Activated B cell treated with CpG ODN at 0.5 μM for 24 hours (primary cell): ENCODE data around the gene TRERF1. TPM values are rescaled to one million over a fixed set of nuclear protein-coding genes. Genes with fewer than 3 reads are reported as not detected.
A peak's percentile ranks its signal among the peaks of the same experiment; 100 is the strongest.

Experiments
- ATAC-seq: fragments of 200-7000 bp; cut with Tn5 transposase; one replicate; pipeline ENCODE4 v1.10.0; 2021; ENCODE audit warnings: low read depth, mild to moderate bottlenecking, moderate library complexity
- CTCF ChIA-PET: fragments of 350-600 bp; sonication (Branson Sonifier 250); formaldehyde crosslinking; loops from one replicate; lab custom pipeline; 2021; ENCODE audit warnings: antibody characterized with exemption; lab: Charles Lee
- POLR2A ChIA-PET: fragments of 350-600 bp; sonication (Branson Sonifier 250); formaldehyde crosslinking; loops from one replicate; lab custom pipeline; 2021; ENCODE audit warnings: antibody characterized with exemption; lab: Charles Lee
- DNase-seq: peaks from one replicate; pipeline ENCODE4 v3.0.0; 2022
- H3K27ac Mint-ChIP-seq: one replicate; pipeline ENCODE4 v1.8.0; 2020; ENCODE audit warnings: mixed read lengths
- H3K27me3 Mint-ChIP-seq: one replicate; pipeline ENCODE4 v1.8.0; 2021; ENCODE audit warnings: mixed read lengths
- H3K36me3 Mint-ChIP-seq: one replicate; pipeline ENCODE4 v1.8.0; 2021; ENCODE audit warnings: low read depth, mixed read lengths
- H3K4me1 Mint-ChIP-seq: one replicate; pipeline ENCODE4 v1.8.0; 2021; ENCODE audit warnings: mixed read lengths
- H3K4me3 Mint-ChIP-seq: one replicate; pipeline ENCODE4 v1.8.0; 2020; ENCODE audit warnings: mild to moderate bottlenecking, mixed read lengths
- H3K9me3 Mint-ChIP-seq: one replicate; pipeline ENCODE4 v1.8.0; 2020; ENCODE audit warnings: mixed read lengths
- CTCF ChIP-seq: fragments of 200-600 bp; IDR thresholded peaks from one replicate; pipeline ENCODE4 v1.8.0; 2022; ENCODE audit warnings: antibody characterized with exemption, mild to moderate bottlenecking
- intact Hi-C: fragments of 100-400 bp; cut with micrococcal nuclease; formaldehyde crosslinking; loops from one replicate; pipeline ENCODE4 v1.15.1; 2024
- total RNA-seq: library from RNA; stranded (reverse); gene quantifications from 2 replicates; pipeline ENCODE4 v1.2.3, GENCODE V29; 2022

The TRERF1 gene
- total RNA-seq, 1 donor from 2014 or later = 4.1 TPM

- Mint-ChIP-seq H3K27me3 (no peaks in the 10 kb centered on the region), H3K9me3 (no peaks in the 10 kb centered on the region), H3K4me3 (no peak overlapping the region), H3K27ac (no peak overlapping the region), H3K4me1 (peaks cover 11% of the 10 kb centered on the region), H3K36me3 (no peaks in the 10 kb centered on the region)
- ChIA-PET CTCF (interaction anchor here (0.6 to 0.8 kb wide), 2 partner anchors 10 to 12 kb away, joined by 3 to 4 read pairs; no protein-coding TSS in a partner anchor), POLR2A (interaction anchor here (1.2 kb wide), 1 partner anchor 9 kb away, joined by 3 read pairs; the partner anchor contains the start of gene MRPS10)
- intact Hi-C loops = no loop called here
- ATAC-seq (no peak), DNase-seq (no peak)
- no peak for TF ChIP-seq CTCF
Observed at GRCh38 chr6:42226645-42227143, 225.0 kb downstream of the TRERF1 start.

GRCh38 chr6:42226161-42226611 lies 225.5 kb downstream of the TRERF1 start:
- H3K4me1 Mint-ChIP-seq = peaks cover 11% of the 10 kb centered on the region
- CTCF ChIA-PET = interaction anchor here (1.4 kb wide), 1 partner anchor 11 kb away, joined by 4 read pairs; no protein-coding TSS in a partner anchor
- no peaks in the 10 kb centered on the region for H3K36me3 Mint-ChIP-seq
- H3K27ac Mint-ChIP-seq = no peak overlapping the region
- TF ChIP-seq CTCF = no peak
- DNase-seq (no peak), ATAC-seq (no peak)
- intact Hi-C loops = no loop called here
- POLR2A ChIA-PET = no interaction called here
- H3K27me3 Mint-ChIP-seq = no peaks in the 10 kb centered on the region
- no peaks in the 10 kb centered on the region for H3K9me3 Mint-ChIP-seq
- H3K4me3 Mint-ChIP-seq = no peak overlapping the region

- Mint-ChIP-seq H3K4me1 (peaks cover 13% of the 10 kb centered on the region), H3K4me3 (no peak overlapping the region), H3K27me3 (no peaks in the 10 kb centered on the region), H3K9me3 (no peaks in the 10 kb centered on the region), H3K36me3 (no peaks in the 10 kb centered on the region), H3K27ac (peak overlapping the region; percentile 88)
- intact Hi-C loops = no loop called here
- ATAC-seq (no peak), DNase-seq (no peak)
- ChIA-PET CTCF (interaction anchor here (1.4 kb wide), 1 partner anchor 10 kb away, joined by 4 read pairs; no protein-coding TSS in a partner anchor), POLR2A (interaction anchor here (0.5 to 1.4 kb wide), 6 partner anchors 13 to 828 kb away, joined by 3 to 6 read pairs (median 3); partner anchors contain the start of gene CUL7)
- no peak for TF ChIP-seq CTCF
Observed at GRCh38 chr6:42225419-42225818, 226.3 kb downstream of the TRERF1 start.

DNA sequence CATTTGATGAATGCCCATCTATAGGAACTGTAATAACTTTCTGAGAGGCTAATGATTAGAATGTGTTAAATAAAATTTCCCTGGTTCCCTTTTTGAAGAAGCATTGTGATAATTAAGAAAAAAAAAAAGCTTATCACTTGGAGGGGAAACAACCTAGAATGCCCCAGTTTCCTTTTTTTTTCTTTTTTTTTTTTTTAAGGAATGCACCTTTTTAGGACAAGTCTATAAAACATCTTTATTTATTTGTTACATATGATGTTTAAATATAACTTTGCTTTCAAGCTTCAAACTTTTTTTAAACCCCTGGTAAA lies 226.7 kb downstream of the TRERF1 start:
- ATAC-seq = peak; percentile 15

More for the DNA sequence above, 226.7 kb downstream of the TRERF1 start:
- no peaks in the 10 kb centered on the region for H3K36me3 Mint-ChIP-seq
- no peaks in the 10 kb centered on the region for H3K27me3 Mint-ChIP-seq
- peak overlapping the region; percentile 88 for H3K27ac Mint-ChIP-seq
- CTCF ChIA-PET = interaction anchor here (1.4 kb wide), 1 partner anchor 9 kb away, joined by 4 read pairs; no protein-coding TSS in a partner anchor
- DNase-seq = no peak
- TF ChIP-seq CTCF = no peak
- H3K4me3 Mint-ChIP-seq = peak overlapping the region; percentile 72
- POLR2A ChIA-PET = interaction anchor here (0.5 to 1.4 kb wide), 7 partner anchors 13 to 828 kb away, joined by 3 to 6 read pairs (median 3); partner anchors contain the start of genes CUL7 and RPL7L1
- peaks cover 13% of the 10 kb centered on the region for H3K4me1 Mint-ChIP-seq
- H3K9me3 Mint-ChIP-seq = no peaks in the 10 kb centered on the region
- intact Hi-C loops = no loop called here
